OCI-M2 (cell line): ENCODE measurements around the gene SMIM9.

ENCODE experiments used
- DNase-seq: peaks from one replicate; lab custom pipeline; 2025; ENCODE audit not compliant: unreplicated experiment; lab: John Stamatoyannopoulos, UW

Gene SMIM9

DNA sequence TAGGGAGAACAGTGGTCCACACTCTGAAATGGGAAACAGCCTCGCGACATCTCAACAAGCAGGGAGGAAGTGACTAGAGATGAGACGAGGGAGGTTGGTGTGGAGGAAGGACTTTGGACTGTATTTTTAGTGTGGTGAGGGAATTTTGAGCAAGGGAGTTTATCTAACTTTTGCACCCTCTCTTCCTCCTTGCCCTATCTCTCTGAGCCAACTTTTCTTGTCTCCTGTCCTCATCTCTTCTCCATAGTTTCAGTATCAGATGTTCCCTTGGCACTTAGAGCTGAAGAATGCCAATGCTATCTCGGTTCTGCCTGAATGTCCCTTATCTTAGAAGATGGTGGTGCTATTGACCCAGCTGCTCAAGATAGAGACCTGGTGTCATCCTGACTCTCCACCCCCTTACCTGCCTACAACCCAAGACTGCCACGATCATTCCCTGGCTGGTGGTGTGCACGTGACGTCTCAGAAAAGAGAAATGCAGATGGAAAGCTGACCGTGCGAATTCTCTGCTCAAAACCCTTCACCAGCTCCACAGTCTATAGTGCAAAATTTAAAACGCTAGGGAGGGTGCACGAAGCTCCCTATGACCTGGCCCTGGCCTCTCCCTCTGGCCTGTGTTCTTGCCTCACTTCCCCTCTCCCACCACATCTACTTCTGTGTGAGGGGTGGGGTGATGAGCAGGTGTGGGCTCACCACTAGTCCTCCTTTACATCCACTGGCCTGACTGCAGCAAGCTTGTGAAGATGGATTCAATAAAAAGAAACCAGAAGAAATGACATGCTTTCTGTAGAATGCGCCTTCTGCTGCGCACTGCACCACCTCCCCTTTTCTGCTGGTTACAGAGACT is 50.1 kb downstream of the SMIM9 start:
- no peak for DNase-seq

DNA sequence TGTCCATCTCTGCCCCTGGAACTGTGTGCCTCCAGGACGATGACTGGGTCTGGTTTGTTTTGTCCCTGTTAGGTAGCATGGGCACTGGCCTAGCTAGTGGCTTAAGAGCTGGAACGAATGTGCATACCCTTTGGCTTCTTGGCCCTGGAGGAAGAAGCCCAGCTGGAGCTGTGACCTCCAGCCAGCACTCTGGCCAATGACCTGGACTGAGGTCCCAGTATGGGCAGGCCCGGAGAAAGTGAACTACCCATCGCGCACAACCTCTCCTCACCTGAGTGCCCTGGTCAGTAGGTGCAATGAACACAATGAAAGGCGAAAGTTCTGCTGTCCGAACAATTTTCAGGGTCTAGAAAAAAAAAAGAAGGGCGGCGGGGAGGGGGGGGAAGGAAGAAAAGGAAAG is 53.5 kb downstream of the SMIM9 start:
- DNase-seq, result no peak

DNA sequence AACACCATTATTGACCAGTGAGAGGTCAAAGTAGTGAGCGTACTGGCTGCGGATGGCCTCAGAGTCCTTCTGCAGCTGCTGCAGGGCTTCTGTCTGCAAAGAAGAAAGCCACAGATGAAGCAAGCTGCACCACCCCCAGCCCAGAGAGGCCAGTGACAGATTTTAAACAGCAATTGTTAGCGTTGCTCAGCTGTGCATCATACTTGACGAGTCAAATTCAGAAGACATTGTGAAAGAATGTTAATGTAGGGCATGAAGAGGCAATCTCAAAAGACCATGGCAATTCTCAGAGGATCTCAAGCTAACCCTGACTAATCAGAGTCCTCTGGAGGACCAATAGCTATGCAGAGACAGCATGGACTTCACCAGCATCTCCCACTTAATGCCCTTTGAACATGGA is 55.2 kb downstream of the SMIM9 start:
- no peak for DNase-seq

DNA sequence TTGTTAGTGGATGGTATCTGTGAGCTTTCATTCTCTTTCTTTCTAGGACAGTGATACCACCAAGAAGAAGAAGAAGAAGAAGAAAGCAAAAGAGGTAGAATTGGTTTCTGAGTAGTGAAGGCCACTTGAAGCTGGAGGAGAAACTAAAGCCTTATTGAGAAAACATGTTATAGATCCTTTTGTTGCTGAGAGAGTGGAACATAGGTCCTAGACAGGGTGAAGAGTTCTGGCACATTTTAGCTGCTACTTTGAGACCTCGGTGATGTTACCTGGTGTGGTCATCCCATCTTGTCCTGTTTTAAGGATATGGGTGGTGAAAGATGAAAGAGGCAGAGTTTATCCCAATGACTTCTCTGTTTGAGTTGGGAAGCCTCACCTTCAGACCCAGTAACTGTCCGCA is 57.7 kb downstream of the SMIM9 start:
- no peak for DNase-seq

DNA sequence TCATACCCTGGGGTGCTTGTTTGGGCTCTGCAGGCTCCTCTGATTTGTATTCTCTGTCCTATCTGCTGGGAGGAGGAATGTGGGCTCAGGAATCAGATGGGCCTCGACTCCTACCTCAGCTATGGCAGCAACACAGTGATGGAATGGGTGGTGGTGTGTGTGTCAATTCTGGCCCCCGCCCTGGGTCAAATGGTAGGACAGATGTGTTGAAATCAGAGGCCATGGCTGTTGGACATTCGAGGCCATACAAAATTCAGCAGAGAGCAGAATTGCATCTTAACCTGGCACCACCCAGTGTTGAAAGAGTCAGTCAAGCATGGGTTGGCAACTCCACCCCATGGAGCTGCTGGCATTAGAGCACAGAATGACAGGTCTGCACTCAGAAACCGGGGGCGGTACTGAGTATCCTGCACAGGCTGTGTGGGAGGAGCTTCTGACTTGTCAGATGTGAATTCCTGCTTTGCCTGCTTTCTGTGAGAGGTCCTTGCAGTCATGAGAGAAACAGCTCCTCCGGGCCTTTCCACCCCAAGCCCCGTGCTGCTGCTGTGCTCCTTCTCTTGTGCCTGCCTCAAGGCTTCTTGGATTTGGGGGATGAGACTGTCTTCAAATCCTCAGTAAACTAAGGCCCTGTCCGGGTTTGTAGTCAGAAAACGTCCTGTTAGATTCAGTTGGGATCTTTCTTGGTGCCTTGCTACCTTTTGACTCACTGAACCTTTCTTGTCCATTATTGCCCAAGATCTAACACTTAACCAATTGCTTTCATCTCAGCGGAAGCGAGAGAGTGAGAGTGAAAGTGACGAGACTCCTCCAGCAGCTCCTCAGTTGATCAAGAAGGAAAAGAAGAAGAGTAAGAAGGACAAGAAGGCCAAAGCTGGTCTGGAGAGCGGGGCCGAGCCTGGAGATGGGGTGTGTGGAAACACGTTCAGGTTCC is 58.8 kb downstream of the SMIM9 start:
- no peak for DNase-seq

DNA sequence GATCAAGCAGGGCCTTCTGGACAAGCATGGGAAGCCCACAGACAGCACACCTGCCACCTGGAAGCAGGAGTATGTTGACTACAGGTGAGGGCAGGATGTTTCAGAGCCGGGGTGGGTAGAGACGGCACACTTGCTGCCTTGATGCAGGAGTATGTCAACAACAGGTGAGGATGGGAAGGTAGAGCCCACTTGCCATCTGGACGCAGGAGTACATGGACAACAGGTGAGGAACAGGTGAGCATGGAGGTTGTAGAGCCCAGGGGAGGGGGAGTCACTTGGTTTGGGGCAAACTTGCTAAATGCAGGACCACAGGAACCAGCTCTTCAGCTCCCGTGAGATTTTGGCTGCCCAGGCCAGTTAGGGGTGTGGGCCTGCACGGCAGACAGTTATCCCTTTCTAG is 59.8 kb downstream of the SMIM9 start:
- DNase-seq, result no peak
